ENCODE data around the gene KTN1. TPM values are rescaled to one million over a fixed set of nuclear protein-coding genes. Genes with fewer than 3 reads are reported as not detected.
A peak's percentile ranks its signal among the peaks of the same experiment; 100 is the strongest.

KTN1 gene
- total RNA-seq: 138 and 146 TPM in 2 replicates
- long read RNA-seq, partial matches to known transcripts: 60 of 67 reads
- long read RNA-seq, other reads (novel, unspliced or antisense): 7 of 67 reads

DNA sequence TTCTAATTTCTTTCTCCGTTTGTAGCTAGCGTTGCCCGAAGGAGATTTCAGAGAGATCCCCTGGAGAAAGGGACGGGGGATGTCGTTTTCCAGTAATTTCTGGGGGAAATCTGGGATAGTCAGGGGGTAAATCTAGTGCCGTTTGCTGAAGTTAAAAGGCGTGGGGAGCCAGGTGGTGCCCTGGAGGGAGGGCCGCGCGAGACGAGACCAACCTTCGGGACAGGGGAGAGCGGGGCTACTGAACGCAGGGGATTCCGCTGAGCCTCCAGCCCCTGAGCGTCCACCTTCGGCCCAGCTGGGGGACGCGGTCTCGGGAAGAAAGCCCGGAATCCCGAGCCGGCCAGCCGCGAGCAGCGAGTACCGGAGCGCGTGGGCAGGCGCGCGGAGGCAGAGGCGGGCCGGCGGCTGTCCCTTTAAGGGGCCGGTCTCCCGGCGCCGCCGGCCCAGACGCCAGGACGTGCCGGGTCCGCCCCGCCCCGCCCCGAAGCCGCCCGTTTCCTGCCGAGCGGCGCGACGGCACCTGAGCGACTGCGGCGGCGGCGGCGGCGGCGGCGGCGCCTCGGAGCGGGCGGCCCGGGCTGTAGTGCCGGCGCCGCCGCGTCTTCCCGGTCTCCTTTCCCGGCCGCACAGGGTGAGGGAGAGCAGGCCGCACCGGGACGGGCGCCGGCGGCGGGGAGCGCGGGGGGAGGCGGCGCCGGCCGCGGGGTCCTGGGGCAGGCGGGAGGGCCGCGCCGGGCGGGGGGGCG is at the start of gene KTN1:
KTN1 (plus strand) TSS at position 484 of the 746 bp plus-strand sequence. CDS start 31,842 bp downstream, outside the sequence.
- Mint-ChIP-seq H3K4me3 (ENCODE audit: unreplicated experiment) (peak within 1 kb of the TSS; percentile 96), H3K27me3 (ENCODE audit: unreplicated experiment) (no peaks in the 10 kb centered on the region), H3K9me3 (ENCODE audit: unreplicated experiment) (no peaks in the 10 kb centered on the region), H3K4me1 (ENCODE audit: unreplicated experiment) (peaks cover 29% of the 10 kb centered on the region), H3K36me3 (ENCODE audit: unreplicated experiment) (no peaks in the 10 kb centered on the region), H3K27ac (ENCODE audit: unreplicated experiment) (peak within 1 kb of the TSS; percentile 94)
- peak; percentile 90 for DNase-seq (ENCODE audit: extremely low spot score, unreplicated experiment)
- TF ChIP-seq, protein P1, sequence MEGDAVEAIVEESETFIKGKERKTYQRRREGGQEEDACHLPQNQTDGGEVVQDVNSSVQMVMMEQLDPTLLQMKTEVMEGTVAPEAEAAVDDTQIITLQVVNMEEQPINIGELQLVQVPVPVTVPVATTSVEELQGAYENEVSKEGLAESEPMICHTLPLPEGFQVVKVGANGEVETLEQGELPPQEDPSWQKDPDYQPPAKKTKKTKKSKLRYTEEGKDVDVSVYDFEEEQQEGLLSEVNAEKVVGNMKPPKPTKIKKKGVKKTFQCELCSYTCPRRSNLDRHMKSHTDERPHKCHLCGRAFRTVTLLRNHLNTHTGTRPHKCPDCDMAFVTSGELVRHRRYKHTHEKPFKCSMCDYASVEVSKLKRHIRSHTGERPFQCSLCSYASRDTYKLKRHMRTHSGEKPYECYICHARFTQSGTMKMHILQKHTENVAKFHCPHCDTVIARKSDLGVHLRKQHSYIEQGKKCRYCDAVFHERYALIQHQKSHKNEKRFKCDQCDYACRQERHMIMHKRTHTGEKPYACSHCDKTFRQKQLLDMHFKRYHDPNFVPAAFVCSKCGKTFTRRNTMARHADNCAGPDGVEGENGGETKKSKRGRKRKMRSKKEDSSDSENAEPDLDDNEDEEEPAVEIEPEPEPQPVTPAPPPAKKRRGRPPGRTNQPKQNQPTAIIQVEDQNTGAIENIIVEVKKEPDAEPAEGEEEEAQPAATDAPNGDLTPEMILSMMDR (IDR thresholded peaks at IDR 0.05): no peak

DNA sequence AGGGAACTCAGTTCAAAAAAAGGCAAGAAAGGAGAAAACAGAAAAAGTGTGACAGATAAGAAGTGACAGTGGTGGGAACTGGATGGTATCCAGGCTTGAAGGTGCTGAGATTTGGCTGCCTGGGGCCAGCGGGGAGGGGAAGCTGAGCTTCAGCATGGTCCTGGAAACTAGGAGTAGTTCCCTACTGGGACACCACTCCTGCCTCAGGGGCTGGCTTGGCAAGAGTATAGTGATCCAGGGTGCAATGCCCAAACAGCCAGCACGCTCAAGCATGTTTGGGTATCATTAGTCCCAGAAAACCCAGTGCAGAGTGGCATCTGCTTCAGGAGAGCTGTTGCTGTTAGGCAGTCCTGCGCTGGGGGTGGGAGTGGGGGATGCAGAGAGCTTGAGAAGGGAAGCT is 49.5 kb upstream of the KTN1 start:
- no peaks in the 10 kb centered on the region for H3K27me3 Mint-ChIP-seq (ENCODE audit: unreplicated experiment)
- DNase-seq (ENCODE audit: extremely low spot score, unreplicated experiment): no peak
- H3K9me3 Mint-ChIP-seq (ENCODE audit: unreplicated experiment): peaks cover 3% of the 10 kb centered on the region
- H3K4me1 Mint-ChIP-seq (ENCODE audit: unreplicated experiment): peaks cover 18% of the 10 kb centered on the region
- TF ChIP-seq, protein P1 (IDR thresholded peaks at IDR 0.05): no peak
- peaks cover 2% of the 10 kb centered on the region for H3K36me3 Mint-ChIP-seq (ENCODE audit: unreplicated experiment)
- H3K4me3 Mint-ChIP-seq (ENCODE audit: unreplicated experiment): no peak overlapping the region
- H3K27ac Mint-ChIP-seq (ENCODE audit: unreplicated experiment): no peak overlapping the region

DNA sequence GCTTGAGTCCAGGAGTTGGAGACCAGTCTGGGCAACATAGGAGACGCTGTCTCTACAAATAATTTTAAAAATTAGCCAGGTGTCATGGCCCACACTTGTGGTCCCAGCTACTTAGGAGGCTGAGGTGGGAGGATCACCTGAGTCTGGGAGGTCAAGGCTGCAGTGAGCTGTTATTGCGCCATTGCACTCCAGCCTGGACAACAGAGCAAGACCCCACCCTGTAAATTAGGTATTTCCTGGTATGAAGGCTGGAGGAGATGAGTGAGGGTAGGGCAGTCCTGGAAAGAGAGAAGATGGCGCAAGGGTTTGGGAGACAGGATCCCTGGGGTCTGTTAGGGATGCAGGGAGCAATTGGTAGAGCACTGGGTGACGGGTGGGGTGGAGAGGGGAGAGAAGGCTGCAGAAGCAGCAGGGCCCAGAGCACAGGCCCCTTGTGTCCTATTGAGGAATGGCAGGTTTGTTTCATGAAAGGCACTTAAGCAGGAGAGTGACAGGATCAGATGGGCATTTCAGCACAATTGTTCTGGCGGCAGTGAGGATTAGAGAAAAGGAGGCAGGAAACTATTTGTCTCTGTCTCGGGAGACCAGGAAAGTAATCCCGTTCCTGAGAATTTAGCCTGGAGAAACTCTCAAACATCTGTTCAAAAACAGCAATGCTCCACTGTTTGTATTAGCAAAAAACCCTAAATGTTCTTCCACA is 47.2 kb upstream of the KTN1 start:
- Mint-ChIP-seq H3K36me3 (ENCODE audit: unreplicated experiment) (peaks cover 2% of the 10 kb centered on the region), H3K4me1 (ENCODE audit: unreplicated experiment) (peaks cover 19% of the 10 kb centered on the region), H3K4me3 (ENCODE audit: unreplicated experiment) (no peak overlapping the region), H3K27me3 (ENCODE audit: unreplicated experiment) (no peaks in the 10 kb centered on the region), H3K9me3 (ENCODE audit: unreplicated experiment) (peaks cover 12% of the 10 kb centered on the region), H3K27ac (ENCODE audit: unreplicated experiment) (no peak overlapping the region)
- no peak for DNase-seq (ENCODE audit: extremely low spot score, unreplicated experiment)
- TF ChIP-seq, protein P1 (IDR thresholded peaks at IDR 0.05): peak; percentile 24

GRCh38 chr14:55533960-55534359 is 46.0 kb upstream of the KTN1 start:
- Mint-ChIP-seq H3K4me1 (ENCODE audit: unreplicated experiment) (peaks cover 17% of the 10 kb centered on the region), H3K36me3 (ENCODE audit: unreplicated experiment) (peaks cover 2% of the 10 kb centered on the region), H3K4me3 (ENCODE audit: unreplicated experiment) (no peak overlapping the region), H3K27me3 (ENCODE audit: unreplicated experiment) (no peaks in the 10 kb centered on the region), H3K27ac (ENCODE audit: unreplicated experiment) (no peak overlapping the region), H3K9me3 (ENCODE audit: unreplicated experiment) (peaks cover 12% of the 10 kb centered on the region)
- TF ChIP-seq, protein P1 (IDR thresholded peaks at IDR 0.05): no peak
- DNase-seq (ENCODE audit: extremely low spot score, unreplicated experiment): no peak
